Thoracic aorta (tissue), 2 donors: Measurements from ENCODE around the gene PPP4R2. TPM values are rescaled to one million over a fixed set of nuclear protein-coding genes. Genes with fewer than 3 reads are reported as not detected.

ENCODE experiments used
- ATAC-seq: fragments of 150-250 bp; one replicate; pipeline ENCODE4 v1.8.0; 2017; ENCODE audit warnings: low read depth; ENCODE audit not compliant: insufficient number of reproducible peaks, low FRiP score
- DNase-seq: peaks from one replicate; pipeline ENCODE4 v3.0.0-alpha.2; 2020; ENCODE audit warnings: low spot score
- H3K27ac ChIP-seq, 2 donors: fragments of 200-600 bp; sonication (generic); 1 replicate in 1 of 2; 2 replicates in 1 of 2; pipeline ENCODE4 v1.5.1; 2016; ENCODE audit warnings: mild to moderate bottlenecking in 2 of 2, moderate library complexity in 2 of 2
- H3K27me3 ChIP-seq: fragments of 200-600 bp; sonication (generic); replicated peaks from 2 replicates; pipeline ENCODE4 v1.6.0; 2016; ENCODE audit warnings: mild to moderate bottlenecking; ENCODE audit not compliant: insufficient read depth
- H3K36me3 ChIP-seq: fragments of 200-600 bp; sonication (generic); one replicate; pipeline ENCODE4 v1.5.1; 2016
- H3K4me1 ChIP-seq, 2 donors: fragments of 200-600 bp; sonication (generic); 1 replicate in 1 of 2; 2 replicates in 1 of 2; pipeline versions ENCODE4 v1.5.1 to v1.6.0; 2016; ENCODE audit warnings: low read depth in 2 of 2, mild to moderate bottlenecking in 1 of 2; ENCODE audit not compliant: control insufficient read depth in 1 of 2
- H3K4me3 ChIP-seq: fragments of 200-600 bp; sonication (generic); 2 replicates; pipeline ENCODE4 v1.5.1; 2016; ENCODE audit warnings: mild to moderate bottlenecking
- H3K9me3 ChIP-seq: fragments of 200-600 bp; sonication (generic); 2 replicates; pipeline ENCODE4 v1.5.1; 2016
- CTCF ChIP-seq: fragments of 200-600 bp; sonication (generic); IDR thresholded peaks from one replicate; pipeline ENCODE4 v1.5.1; 2019; ENCODE audit warnings: antibody characterized with exemption
- total RNA-seq, 2 donors: library from RNA; depleted of rRNA; stranded (reverse); fragments of >200 nt; gene quantifications; one replicate each; pipeline versions ENCODE4 v1.1.0 to v1.2.3, GENCODE V29; 2016

The PPP4R2 gene
- total RNA-seq, 2 donors from 2014 or later, result 39.3 to 47.0 TPM

GRCh38 chr3:72951259-72951722 is 45.3 kb upstream of the PPP4R2 start:
- Histone ChIP-seq H3K27me3 (no peaks in the 10 kb centered on the region), H3K36me3 (no peaks in the 10 kb centered on the region), H3K4me3 (no peak overlapping the region), H3K4me1 (no peaks in the 10 kb centered on the region), H3K27ac (no peak overlapping the region), H3K9me3 (no peaks in the 10 kb centered on the region)
- no peak for DNase-seq
- no peak for ATAC-seq
- TF ChIP-seq CTCF, result no peak

GRCh38 chr3:72953325-72953956 is 43.2 kb upstream of the PPP4R2 start:
- ATAC-seq (no peak), DNase-seq (no peak)
- H3K36me3 ChIP-seq, result no peaks in the 10 kb centered on the region

GRCh38 chr3:72957297-72957696 is 39.3 kb upstream of the PPP4R2 start:
- no peaks in the 10 kb centered on the region for H3K36me3 ChIP-seq
- no peak for TF ChIP-seq CTCF
- DNase-seq (no peak), ATAC-seq (no peak)
- H3K4me1 ChIP-seq, result peaks cover 0 to 19% of the 10 kb centered on the region in 2 donors
- no peak overlapping the region for H3K4me3 ChIP-seq
- H3K9me3 ChIP-seq, result no peaks in the 10 kb centered on the region
- H3K27me3 ChIP-seq, result no peaks in the 10 kb centered on the region
- peak overlapping the region in 1 of 2 donors; percentile 26 for H3K27ac ChIP-seq

More at GRCh38 chr3:72953325-72953956, 43.2 kb upstream of the PPP4R2 start:
- Histone ChIP-seq H3K4me3 (no peak overlapping the region), H3K9me3 (no peaks in the 10 kb centered on the region), H3K27me3 (no peaks in the 10 kb centered on the region), H3K27ac (no peak overlapping the region), H3K4me1 (peaks cover 0 to 12% of the 10 kb centered on the region in 2 donors)
- no peak for TF ChIP-seq CTCF

- no peak for TF ChIP-seq CTCF
- no peak overlapping the region for H3K27ac ChIP-seq
- no peak overlapping the region for H3K4me3 ChIP-seq
- ATAC-seq (no peak), DNase-seq (no peak)
- no peaks in the 10 kb centered on the region for H3K36me3 ChIP-seq
- peaks cover 0 to 19% of the 10 kb centered on the region in 2 donors for H3K4me1 ChIP-seq
- no peaks in the 10 kb centered on the region for H3K27me3 ChIP-seq
- H3K9me3 ChIP-seq, result no peaks in the 10 kb centered on the region
These were observed 37.3 kb upstream of the PPP4R2 start for GRCh38 chr3:72959336-72959735.

GRCh38 chr3:72960812-72961518 is 35.6 kb upstream of the PPP4R2 start:
- H3K27me3 ChIP-seq, result no peaks in the 10 kb centered on the region
- TF ChIP-seq CTCF, result no peak
- no peaks in the 10 kb centered on the region for H3K9me3 ChIP-seq
- no peak for ATAC-seq
- no peak overlapping the region for H3K27ac ChIP-seq
- no peak overlapping the region for H3K4me3 ChIP-seq
- no peaks in the 10 kb centered on the region for H3K36me3 ChIP-seq
- no peak for DNase-seq
- H3K4me1 ChIP-seq, result peaks cover 0 to 19% of the 10 kb centered on the region in 2 donors
